NCI-H2227 treated with DMSO at 0.1 percent for 48 hours (cell line): Measurements from ENCODE around the gene BARHL2.
A peak's percentile ranks its signal among the peaks of the same experiment; 100 is the strongest.

Experiments used
- DNase-seq: peaks from one replicate; lab custom pipeline; 2025; lab: John Stamatoyannopoulos, UW

Gene BARHL2

GRCh38 chr1:90724926-90725656 lies 8.0 kb upstream of the BARHL2 start:
- DNase-seq = no peak

DNA sequence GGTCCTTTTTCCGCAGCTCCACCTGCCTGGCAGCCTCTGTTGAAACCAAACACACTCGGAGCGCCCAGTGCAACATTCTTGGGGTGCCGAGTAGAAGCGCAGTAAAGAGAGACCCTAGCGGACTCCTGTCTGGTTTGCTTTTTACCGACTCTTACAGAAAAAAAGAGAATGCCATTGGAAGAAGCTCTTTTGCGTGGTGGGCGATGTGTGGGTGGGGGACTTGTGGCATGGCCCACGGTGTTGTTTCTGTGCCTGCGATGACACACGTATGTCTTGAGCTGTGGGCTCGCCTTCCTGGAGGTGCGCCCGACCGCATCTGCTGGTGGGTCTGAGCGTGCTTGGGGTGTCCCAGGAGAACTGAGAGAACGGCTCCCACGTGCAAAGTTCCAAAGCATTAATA lies 7.3 kb upstream of the BARHL2 start:
- DNase-seq = no peak

DNA sequence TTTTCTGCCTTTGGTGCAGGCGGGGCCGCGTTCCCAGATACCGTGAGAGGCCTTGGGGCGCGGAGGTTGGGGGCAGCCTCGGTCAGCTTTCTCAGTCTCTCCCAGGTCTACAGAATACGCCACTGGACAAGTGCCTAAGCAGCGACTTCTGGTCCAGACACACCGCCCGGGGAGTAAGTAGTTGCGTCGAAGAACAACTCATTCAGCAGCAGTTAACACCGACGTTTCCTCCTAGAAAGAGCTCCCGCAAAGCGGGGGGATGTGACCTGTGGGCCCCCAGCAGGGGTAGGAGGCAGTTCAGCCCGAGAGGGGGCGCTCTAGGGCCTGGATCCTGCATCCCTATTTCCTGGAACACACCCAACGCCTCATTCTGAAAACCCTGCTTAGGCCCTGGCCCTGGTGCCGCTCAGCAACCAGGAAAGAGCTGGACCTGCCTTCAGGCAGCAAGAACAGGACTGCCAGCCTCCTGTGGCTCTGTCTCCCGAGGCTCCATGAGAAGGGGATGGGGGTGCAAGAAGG lies 6.5 kb upstream of the BARHL2 start:
- DNase-seq = no peak

- DNase-seq = no peak
Observed at GRCh38 chr1:90722874-90723589, 5.9 kb upstream of the BARHL2 start.

- peak; percentile 15 for DNase-seq
Observed at GRCh38 chr1:90721210-90722194, 4.4 kb upstream of the BARHL2 start.

- DNase-seq = no peak
Observed at GRCh38 chr1:90720145-90720636, 3.1 kb upstream of the BARHL2 start.

DNA sequence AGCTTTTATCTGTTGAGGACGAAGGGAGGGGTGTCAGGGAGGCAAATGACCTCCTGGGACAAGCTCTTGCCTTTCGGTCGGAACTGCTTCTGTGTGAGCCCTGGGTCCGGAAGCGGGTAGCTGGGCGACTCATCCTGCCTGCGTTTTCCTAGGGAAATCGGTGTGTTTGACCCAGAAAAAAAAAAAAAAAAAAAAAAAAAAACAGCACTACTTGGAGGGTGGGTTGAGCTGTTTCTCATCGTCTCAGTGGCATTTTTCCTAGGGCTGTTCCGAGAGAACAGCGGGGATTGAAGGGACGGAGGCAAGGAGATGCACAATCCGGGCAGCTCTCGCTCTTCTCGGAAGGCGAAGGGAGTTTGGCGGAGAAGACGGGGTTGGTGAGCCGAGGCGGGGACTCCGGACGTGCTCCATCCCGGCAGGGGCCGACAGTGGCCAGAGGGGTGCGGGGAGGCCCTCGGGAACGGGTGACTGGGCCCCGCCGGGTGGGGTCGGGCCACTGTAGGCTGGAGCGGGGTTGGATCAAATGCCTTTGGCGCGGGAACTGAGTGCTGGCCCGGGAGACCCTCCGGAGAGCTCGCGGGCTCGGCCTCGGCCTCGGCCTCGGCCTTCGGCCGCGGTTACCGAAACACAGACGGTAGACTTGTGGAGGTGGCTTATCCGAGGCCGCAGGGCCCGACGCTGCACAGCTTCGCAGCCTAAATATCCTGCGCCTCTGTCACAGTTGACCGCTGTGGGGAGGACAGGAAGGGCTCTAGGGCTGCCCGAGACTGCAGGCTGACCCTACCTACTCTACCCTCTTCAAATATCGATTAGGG lies 2.4 kb upstream of the BARHL2 start:
- no peak for DNase-seq

DNA sequence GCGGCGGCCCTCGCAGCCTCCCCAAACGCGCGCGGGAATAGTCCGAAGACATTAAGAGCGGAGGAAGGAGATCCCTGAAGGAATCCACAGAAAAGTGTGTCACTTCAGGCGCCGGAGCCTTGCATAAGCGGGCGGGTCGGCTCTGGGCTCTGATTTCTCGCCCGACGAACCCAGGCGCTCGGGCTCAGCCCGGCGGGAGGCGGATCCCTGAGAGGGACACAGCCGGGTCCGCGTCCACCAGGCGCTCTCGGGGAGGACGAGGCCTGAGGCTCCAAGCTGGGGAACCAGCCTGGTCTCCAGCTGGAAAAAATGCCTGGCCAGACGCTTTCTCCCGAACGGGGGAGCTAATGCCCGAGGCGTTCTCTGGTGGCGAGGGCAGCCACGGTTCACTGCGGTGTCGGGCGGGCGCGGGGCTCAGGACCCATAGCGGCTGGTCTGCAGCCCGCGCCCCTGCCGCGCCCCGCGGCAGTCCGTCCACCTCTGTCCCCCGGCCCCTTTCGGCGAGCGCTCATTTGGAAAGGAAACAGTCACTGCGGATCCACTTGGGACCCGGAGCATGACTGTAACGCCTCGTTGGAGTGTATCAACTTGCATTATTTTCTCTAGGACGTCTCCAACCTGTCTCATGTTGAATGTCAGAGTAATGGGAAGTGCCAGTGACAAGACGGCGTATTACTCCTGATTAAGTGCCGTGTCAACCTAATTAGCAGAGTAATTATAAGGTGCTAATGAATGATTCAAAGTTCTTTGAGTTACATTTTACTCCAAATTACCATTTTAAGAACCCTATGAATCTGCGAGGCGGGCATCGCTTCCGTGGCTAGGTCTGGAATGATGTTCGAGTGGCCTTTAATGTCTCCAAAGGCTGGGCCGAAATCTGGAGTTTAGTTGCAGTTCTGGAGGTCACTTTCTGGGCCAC lies 1.6 kb upstream of the BARHL2 start:
- no peak for DNase-seq

- no peak for DNase-seq
Observed at GRCh38 chr1:90717665-90718410, 736 bp upstream of the BARHL2 start.

- DNase-seq = no peak
Observed at GRCh38 chr1:90717356-90717664, 208 bp upstream of the BARHL2 start.

DNA sequence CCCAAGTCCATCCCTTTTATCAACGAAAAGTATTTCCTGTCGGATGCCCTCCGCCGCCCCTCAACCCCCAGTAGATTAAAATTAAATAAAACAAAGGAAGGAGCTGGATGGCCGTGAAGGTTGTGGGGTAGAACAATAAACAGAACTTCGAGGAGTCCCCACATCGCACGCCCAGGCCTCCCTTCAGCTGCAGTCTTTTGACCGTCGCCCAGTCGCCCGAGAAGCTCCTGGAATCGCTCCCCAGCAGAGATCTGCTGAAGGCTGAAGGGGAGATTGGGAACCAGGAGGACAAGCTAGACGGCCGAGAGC lies 905 bp downstream of the BARHL2 start:
- no peak for DNase-seq

- DNase-seq = no peak
Observed at GRCh38 chr1:90715309-90715708, 1.8 kb downstream of the BARHL2 start.

- no peak for DNase-seq
Observed at GRCh38 chr1:90714521-90714951, 2.6 kb downstream of the BARHL2 start.

- DNase-seq = no peak
Observed at GRCh38 chr1:90713741-90714509, 3.2 kb downstream of the BARHL2 start.

DNA sequence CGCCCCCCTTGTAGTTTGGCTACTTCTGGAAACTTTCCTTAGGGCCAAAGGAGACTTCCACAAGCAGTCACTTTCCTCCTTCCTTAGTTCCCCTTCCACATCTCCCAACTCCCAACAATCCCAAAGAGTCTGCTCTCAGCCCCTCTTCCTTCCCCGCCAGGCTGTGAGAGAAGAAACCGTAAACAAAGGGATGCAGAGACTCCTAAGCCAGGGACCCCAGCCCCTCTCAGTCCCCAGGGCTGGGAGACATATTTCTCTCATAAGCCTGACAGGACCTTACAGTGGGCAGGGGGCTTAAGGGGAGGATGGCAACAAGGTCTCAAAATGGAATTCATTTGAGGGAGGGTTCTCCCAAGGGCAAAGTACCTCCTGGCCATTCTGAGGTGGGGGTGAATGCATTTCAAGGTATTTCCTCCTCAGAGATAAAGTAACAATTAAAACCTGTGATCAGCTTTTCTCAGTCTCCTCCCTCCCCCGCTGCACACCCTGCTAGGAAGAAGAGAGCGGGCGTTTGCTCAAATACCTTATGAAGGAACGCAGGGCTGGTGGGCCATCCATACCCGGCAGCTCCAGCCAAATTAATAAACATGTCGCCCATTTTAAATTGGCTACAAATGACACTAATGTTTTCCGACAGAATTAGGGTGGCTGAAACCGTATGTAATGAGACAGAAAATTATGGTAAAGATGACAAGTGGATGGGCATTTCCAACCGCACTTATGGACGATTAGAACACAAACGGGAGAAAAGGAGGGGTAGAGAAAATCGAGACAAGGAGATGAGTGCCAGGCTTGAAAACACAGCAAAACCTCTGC lies 4.0 kb downstream of the BARHL2 start:
- no peak for DNase-seq

GRCh38 chr1:90712153-90712856 lies 4.8 kb downstream of the BARHL2 start:
- no peak for DNase-seq

- DNase-seq = no peak
Observed at GRCh38 chr1:90711696-90712095, 5.4 kb downstream of the BARHL2 start.
